Measurements from ENCODE around the gene CEP350.

DNA sequence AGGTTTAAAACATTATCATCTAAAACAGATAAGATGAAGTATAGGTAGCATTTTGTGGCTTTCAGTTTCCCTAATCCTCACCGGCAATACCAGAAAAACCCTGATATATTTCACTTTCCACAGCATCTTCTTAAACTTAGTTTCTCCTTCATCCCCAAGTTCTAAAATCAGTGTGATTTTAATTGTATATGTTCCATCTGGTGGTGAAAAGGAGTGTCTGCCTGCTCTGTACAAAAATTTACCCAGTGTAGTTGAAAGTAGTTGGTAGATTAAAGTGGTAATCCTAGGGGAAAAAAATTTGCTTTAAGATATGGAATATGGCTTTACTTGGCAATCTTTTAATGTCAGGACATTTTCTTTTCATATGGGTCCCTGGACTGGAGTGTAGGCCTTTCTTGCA, 74.3 kb downstream of the CEP350 start:
- no peak for TF ChIP-seq POLR2A (IDR thresholded peaks at IDR 0.05; ENCODE audit: borderline replicate concordance, extremely low read depth, insufficient read depth, insufficient read length)
- TF ChIP-seq, protein P1, sequence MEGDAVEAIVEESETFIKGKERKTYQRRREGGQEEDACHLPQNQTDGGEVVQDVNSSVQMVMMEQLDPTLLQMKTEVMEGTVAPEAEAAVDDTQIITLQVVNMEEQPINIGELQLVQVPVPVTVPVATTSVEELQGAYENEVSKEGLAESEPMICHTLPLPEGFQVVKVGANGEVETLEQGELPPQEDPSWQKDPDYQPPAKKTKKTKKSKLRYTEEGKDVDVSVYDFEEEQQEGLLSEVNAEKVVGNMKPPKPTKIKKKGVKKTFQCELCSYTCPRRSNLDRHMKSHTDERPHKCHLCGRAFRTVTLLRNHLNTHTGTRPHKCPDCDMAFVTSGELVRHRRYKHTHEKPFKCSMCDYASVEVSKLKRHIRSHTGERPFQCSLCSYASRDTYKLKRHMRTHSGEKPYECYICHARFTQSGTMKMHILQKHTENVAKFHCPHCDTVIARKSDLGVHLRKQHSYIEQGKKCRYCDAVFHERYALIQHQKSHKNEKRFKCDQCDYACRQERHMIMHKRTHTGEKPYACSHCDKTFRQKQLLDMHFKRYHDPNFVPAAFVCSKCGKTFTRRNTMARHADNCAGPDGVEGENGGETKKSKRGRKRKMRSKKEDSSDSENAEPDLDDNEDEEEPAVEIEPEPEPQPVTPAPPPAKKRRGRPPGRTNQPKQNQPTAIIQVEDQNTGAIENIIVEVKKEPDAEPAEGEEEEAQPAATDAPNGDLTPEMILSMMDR (IDR thresholded peaks at IDR 0.05 in 2 of 3, conservative IDR thresholded peaks at IDR 0.05 in 1 of 3; ENCODE audit: borderline replicate concordance in 1 of 3, insufficient read depth in 1 of 3, low read depth in 2 of 3, low read length in 2 of 3), result no peak

Data from HCT116 (cell line).